Astrocyte (in vitro differentiated cells and primary cell): ENCODE measurements around the gene POLR2L.

Source experiments
- EZH2 ChIP-seq: IDR thresholded peaks from 2 replicates; pipeline ENCODE4 v1.6.1; 2012; ENCODE audit warnings: mild to moderate bottlenecking, low read length, inconsistent platforms; ENCODE audit not compliant: insufficient read depth
- TF ChIP-seq, protein P1 (sequence below): IDR thresholded peaks from 2 replicates; pipeline ENCODE4 v1.5.1; 2011; ENCODE audit warnings: low read depth, mild to moderate bottlenecking, inconsistent platforms, low read length, moderate library complexity; ENCODE audit not compliant: insufficient read depth

DNA sequence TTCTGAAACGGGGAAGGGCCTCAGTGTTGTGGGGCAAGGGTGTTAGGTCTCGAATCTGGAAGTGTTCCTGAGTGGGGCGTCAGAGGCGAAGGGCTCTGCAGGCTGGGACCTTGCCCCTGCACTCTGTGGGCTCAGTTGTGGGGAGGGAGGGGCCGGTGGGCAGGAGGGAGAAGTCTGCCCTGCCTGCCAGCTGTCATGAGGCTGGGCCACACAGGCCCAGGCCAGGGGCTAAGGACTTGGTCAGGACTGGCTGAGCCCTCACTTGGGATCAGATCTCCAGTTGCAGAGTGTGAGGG, 14.5 kb downstream of the POLR2L start, which contains the start of gene CRACR2B:
- no peak for TF ChIP-seq EZH2
- TF ChIP-seq, protein P1, sequence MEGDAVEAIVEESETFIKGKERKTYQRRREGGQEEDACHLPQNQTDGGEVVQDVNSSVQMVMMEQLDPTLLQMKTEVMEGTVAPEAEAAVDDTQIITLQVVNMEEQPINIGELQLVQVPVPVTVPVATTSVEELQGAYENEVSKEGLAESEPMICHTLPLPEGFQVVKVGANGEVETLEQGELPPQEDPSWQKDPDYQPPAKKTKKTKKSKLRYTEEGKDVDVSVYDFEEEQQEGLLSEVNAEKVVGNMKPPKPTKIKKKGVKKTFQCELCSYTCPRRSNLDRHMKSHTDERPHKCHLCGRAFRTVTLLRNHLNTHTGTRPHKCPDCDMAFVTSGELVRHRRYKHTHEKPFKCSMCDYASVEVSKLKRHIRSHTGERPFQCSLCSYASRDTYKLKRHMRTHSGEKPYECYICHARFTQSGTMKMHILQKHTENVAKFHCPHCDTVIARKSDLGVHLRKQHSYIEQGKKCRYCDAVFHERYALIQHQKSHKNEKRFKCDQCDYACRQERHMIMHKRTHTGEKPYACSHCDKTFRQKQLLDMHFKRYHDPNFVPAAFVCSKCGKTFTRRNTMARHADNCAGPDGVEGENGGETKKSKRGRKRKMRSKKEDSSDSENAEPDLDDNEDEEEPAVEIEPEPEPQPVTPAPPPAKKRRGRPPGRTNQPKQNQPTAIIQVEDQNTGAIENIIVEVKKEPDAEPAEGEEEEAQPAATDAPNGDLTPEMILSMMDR, result no peak
